ENCODE results near the gene MYMK. TPM values are rescaled to one million over a fixed set of nuclear protein-coding genes. Genes with fewer than 3 reads are reported as not detected.

MYMK gene
- polyA plus RNA-seq, 1 experiment: not detected

DNA sequence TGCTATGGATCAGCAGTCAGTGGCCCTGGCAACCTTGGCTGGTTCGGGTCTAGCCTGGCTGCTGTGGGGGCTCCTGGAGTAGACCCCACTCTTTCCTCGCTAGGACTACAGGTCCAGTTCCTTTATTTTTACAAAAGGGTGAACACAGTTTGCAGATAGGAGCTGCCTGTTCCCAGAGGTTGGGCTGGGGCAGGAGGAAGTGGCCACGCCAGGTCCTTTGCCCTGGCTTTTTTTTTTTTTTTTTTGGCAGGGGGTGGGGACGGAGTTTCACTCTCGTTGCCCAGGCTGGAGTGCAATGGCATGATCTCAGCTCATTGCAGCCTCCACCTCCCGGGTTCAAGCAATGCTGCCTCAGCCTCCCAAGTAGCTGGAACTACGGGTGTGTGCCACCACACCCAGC lies 53.8 kb downstream of the MYMK start:
- POLR2A ChIA-PET: no interaction called here
- Histone ChIP-seq H3K36me3 (ENCODE audit: control insufficient read depth, insufficient read depth, low read length) (peaks cover 8% of the 10 kb centered on the region; the same call in 1 of the 2 replicates), H3K4me3 (ENCODE audit: low read depth, low read length) (no peak overlapping the region), H3K27me3 (ENCODE audit: control insufficient read depth, insufficient read depth, low read length) (no peaks in the 10 kb centered on the region)
- DNase-seq (ENCODE audit: low read depth): no peak
- CTCF ChIA-PET: no interaction called here
- TF ChIP-seq, protein P1, sequence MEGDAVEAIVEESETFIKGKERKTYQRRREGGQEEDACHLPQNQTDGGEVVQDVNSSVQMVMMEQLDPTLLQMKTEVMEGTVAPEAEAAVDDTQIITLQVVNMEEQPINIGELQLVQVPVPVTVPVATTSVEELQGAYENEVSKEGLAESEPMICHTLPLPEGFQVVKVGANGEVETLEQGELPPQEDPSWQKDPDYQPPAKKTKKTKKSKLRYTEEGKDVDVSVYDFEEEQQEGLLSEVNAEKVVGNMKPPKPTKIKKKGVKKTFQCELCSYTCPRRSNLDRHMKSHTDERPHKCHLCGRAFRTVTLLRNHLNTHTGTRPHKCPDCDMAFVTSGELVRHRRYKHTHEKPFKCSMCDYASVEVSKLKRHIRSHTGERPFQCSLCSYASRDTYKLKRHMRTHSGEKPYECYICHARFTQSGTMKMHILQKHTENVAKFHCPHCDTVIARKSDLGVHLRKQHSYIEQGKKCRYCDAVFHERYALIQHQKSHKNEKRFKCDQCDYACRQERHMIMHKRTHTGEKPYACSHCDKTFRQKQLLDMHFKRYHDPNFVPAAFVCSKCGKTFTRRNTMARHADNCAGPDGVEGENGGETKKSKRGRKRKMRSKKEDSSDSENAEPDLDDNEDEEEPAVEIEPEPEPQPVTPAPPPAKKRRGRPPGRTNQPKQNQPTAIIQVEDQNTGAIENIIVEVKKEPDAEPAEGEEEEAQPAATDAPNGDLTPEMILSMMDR (IDR thresholded peaks at IDR 0.05; ENCODE audit: insufficient read depth, low read depth, low read length): no peak

DNA sequence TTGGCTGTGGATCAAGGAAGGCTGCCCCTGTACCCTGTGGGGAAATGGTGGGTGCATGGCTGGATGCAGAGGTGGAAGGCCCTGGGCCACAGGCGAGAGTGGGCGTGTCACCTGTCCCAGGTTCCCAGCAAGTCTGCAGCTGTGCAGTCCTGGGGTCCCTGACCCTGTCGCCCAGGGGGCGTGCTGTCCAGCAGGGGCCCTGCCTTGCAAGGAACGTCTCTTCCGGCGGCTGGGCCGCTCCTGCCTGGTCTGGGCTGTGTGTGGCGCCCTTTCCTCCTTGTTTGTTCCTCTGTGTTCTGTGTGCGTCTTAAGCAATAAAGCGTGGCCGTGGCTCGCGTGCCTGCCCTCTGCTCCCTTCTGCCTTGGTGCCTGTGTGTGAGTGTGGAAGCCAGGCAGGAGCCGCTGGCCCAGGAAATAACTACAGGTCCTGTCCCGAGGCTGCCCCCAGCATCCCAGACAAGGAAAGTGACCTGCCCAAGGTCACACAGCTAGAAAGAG lies 54.3 kb downstream of the MYMK start:
- POLR2A ChIA-PET: no interaction called here

DNA sequence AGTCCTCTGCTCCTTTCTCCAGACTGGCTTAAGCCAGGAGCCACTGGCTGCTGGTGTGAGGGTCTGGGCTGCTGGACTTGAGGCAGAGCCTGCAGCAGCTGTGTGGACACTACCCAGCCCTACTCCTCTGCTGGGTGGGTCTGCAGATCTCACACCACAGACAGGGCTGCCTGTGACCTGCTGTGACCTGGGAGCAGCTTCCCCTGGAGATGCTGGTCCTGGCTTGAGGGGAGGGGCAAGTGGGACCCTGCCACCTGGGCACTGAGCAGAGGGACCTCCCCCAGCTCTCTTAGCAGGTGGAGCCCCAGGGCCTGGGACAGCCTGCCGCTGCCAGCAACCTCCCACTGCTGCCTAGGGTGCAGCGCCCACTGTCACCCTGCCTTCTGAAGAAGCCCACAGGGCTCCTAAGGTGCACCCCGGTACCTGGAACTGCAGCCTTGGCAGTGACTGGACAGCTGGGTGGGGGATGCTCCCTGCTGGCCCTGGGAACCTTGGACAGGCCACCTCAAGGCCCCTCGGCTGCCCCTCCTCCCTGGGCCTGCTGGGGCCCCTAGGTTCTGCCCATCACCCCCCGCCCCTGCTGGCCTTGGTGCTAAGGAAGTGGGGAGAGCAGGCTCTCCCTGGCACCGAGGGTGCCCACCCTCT lies 55.9 kb downstream of the MYMK start:
- H3K36me3 ChIP-seq (ENCODE audit: control insufficient read depth, insufficient read depth, low read length): peaks cover 4% of the 10 kb centered on the region; the same call in 1 of the 2 replicates
- CTCF ChIA-PET: no interaction called here
- TF ChIP-seq, protein P1 (IDR thresholded peaks at IDR 0.05; ENCODE audit: insufficient read depth, low read depth, low read length): no peak
- H3K4me3 ChIP-seq (ENCODE audit: low read depth, low read length): no peak overlapping the region
- no peaks in the 10 kb centered on the region for H3K27me3 ChIP-seq (ENCODE audit: control insufficient read depth, insufficient read depth, low read length)
- no peak for DNase-seq (ENCODE audit: low read depth)
- POLR2A ChIA-PET: no interaction called here

More for the DNA sequence above, 54.3 kb downstream of the MYMK start:
- DNase-seq (ENCODE audit: low read depth): no peak
- H3K27me3 ChIP-seq (ENCODE audit: control insufficient read depth, insufficient read depth, low read length): no peaks in the 10 kb centered on the region
- CTCF ChIA-PET: no interaction called here
- peaks cover 7% of the 10 kb centered on the region; the same call in 1 of the 2 replicates for H3K36me3 ChIP-seq (ENCODE audit: control insufficient read depth, insufficient read depth, low read length)
- TF ChIP-seq, protein P1 (IDR thresholded peaks at IDR 0.05; ENCODE audit: insufficient read depth, low read depth, low read length): no peak
- no peak overlapping the region for H3K4me3 ChIP-seq (ENCODE audit: low read depth, low read length)

DNA sequence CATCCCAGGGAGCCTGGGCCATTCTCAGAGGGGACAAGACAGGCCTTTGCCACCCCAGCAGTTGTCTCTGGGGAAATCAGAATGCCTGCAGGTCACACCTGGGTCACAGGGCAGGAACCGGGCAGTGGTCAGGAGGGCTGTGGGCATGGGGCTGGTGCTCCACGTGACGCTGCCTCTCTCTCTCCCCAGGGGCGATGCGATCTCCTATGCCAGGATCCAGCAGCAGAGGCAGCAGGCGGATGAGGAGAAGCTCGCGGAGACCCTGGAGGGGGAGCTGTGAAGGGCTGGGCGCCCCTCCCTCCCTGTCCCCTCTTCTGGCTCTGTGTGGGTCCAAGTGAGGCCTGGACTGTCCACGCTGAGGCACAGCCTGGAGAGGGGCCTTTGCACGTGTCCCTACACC lies 56.4 kb downstream of the MYMK start:
- H3K27me3 ChIP-seq (ENCODE audit: control insufficient read depth, insufficient read depth, low read length): no peaks in the 10 kb centered on the region
- peaks cover 1% of the 10 kb centered on the region; the same call in 1 of the 2 replicates for H3K36me3 ChIP-seq (ENCODE audit: control insufficient read depth, insufficient read depth, low read length)
- ChIA-PET CTCF (interaction anchor here (1.4 kb wide), 1 partner anchor 9 kb away, joined by 5 read pairs; no protein-coding TSS in a partner anchor), POLR2A (no interaction called here)
- no peak overlapping the region for H3K4me3 ChIP-seq (ENCODE audit: low read depth, low read length)
- TF ChIP-seq, protein P1 (IDR thresholded peaks at IDR 0.05; ENCODE audit: insufficient read depth, low read depth, low read length): no peak
- DNase-seq (ENCODE audit: low read depth): no peak

DNA sequence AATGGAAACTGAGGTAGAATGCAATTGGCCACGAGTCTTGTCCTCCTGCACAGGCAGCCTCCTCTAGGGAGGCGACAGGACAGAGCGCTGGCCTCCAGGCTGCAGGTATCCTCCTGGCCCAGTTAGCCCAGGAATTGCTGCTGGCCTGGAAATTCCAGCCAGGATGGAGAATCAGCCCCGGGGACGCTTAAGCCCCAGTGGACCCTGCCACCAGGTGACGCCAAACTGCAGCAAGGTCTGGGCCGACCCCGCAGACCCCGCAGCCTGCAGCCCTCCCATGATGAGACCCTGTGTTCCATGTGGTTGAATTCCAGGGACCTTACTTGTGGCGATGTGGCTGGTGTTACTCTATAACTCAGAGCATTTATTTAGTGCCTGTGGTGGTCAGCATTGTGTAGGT lies 57.7 kb downstream of the MYMK start:
- peaks cover 1% of the 10 kb centered on the region; the same call in 1 of the 2 replicates for H3K36me3 ChIP-seq (ENCODE audit: control insufficient read depth, insufficient read depth, low read length)
- no peak for DNase-seq (ENCODE audit: low read depth)
- CTCF ChIA-PET: interaction anchor here (1.2 to 1.4 kb wide), 2 partner anchors 11 to 19 kb away, joined by 5 read pairs; no protein-coding TSS in a partner anchor
- no peaks in the 10 kb centered on the region for H3K27me3 ChIP-seq (ENCODE audit: control insufficient read depth, insufficient read depth, low read length)
- H3K4me3 ChIP-seq (ENCODE audit: low read depth, low read length): no peak overlapping the region
- TF ChIP-seq, protein P1 (IDR thresholded peaks at IDR 0.05; ENCODE audit: insufficient read depth, low read depth, low read length): no peak
- POLR2A ChIA-PET: no interaction called here
